Testis (tissue), 2 donors: ENCODE results near the gene GLIS1.

Experiments used
- POLR2A ChIP-seq: fragments of 450-650 bp; IDR thresholded peaks from one replicate; pipeline ENCODE4 v1.6.1; 2017; ENCODE audit warnings: antibody characterized with exemption, mild to moderate bottlenecking, moderate library complexity
- TF ChIP-seq, protein P1 (sequence below), 3 experiments: fragments of 450-650 bp in 2 of 3; fragments of 200-600 bp in 1 of 3; sonication (generic) in 1 of 3; IDR thresholded peaks; one replicate each; pipeline ENCODE4 v1.5.1; 2016 to 2019; ENCODE audit warnings: antibody characterized with exemption in 3 of 3, mild to moderate bottlenecking in 2 of 3, moderate library complexity in 1 of 3

GRCh38 chr1:53678507-53678906 lies 60.5 kb downstream of the GLIS1 start:
- no peak for TF ChIP-seq POLR2A
- TF ChIP-seq, protein P1, sequence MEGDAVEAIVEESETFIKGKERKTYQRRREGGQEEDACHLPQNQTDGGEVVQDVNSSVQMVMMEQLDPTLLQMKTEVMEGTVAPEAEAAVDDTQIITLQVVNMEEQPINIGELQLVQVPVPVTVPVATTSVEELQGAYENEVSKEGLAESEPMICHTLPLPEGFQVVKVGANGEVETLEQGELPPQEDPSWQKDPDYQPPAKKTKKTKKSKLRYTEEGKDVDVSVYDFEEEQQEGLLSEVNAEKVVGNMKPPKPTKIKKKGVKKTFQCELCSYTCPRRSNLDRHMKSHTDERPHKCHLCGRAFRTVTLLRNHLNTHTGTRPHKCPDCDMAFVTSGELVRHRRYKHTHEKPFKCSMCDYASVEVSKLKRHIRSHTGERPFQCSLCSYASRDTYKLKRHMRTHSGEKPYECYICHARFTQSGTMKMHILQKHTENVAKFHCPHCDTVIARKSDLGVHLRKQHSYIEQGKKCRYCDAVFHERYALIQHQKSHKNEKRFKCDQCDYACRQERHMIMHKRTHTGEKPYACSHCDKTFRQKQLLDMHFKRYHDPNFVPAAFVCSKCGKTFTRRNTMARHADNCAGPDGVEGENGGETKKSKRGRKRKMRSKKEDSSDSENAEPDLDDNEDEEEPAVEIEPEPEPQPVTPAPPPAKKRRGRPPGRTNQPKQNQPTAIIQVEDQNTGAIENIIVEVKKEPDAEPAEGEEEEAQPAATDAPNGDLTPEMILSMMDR (IDR thresholded peaks at IDR 0.05), result no peak
